PFSK-1 (cell line): ENCODE measurements around the gene TNFRSF21.

Experiments used
- FOXP2 ChIP-seq: optimal IDR thresholded peaks from 2 replicates; pipeline ENCODE3; 2011; ENCODE audit warnings: borderline replicate concordance, control low read depth, inconsistent platforms; ENCODE audit not compliant: insufficient read depth; ENCODE audit errors: extremely low read length, extremely low read depth
- POLR2AphosphoS5 ChIP-seq: IDR thresholded peaks from 2 replicates; pipeline ENCODE4 v1.6.1; 2012; ENCODE audit warnings: low read depth, mild to moderate bottlenecking, control low read depth, low read length, moderate library complexity
- REST ChIP-seq, 2 experiments: IDR thresholded peaks; 2 replicates each; pipeline versions ENCODE4 v1.6.1 to v1.8.0; 2011 to 2012; ENCODE audit warnings: low read depth in 2 of 2, low read length in 2 of 2, control low read depth in 1 of 2, inconsistent platforms in 1 of 2, mild to moderate bottlenecking in 1 of 2, moderate library complexity in 1 of 2; ENCODE audit not compliant: insufficient read depth in 1 of 2
- SIN3A ChIP-seq: IDR thresholded peaks from 2 replicates; pipeline ENCODE4 v1.6.1; 2012; ENCODE audit warnings: mild to moderate bottlenecking, low read length, moderate library complexity, borderline replicate concordance; ENCODE audit not compliant: insufficient read depth
- TAF1 ChIP-seq: IDR thresholded peaks from 2 replicates; pipeline ENCODE4 v1.6.1; 2012; ENCODE audit warnings: low read length, control low read depth, borderline replicate concordance; ENCODE audit not compliant: insufficient read depth

The TNFRSF21 gene

GRCh38 chr6:47288267-47289090, 21.2 kb downstream of the TNFRSF21 start:
- TF ChIP-seq FOXP2 (no peak), SIN3A (no peak), POLR2AphosphoS5 (no peak), REST (IDR thresholded peaks at IDR 0.05; ENCODE audit: insufficient read depth in 1 of 2, low read depth in 2 of 2, low read length in 2 of 2) (no peak), TAF1 (no peak)

- TF ChIP-seq FOXP2 (no peak), SIN3A (no peak), TAF1 (no peak), REST (IDR thresholded peaks at IDR 0.05; ENCODE audit: insufficient read depth in 1 of 2, low read depth in 2 of 2, low read length in 2 of 2) (no peak), POLR2AphosphoS5 (no peak)
These were observed 23.4 kb downstream of the TNFRSF21 start for GRCh38 chr6:47286301-47286700.

GRCh38 chr6:47283993-47284392, 25.7 kb downstream of the TNFRSF21 start:
- no peak for TF ChIP-seq TAF1
- TF ChIP-seq REST (IDR thresholded peaks at IDR 0.05; ENCODE audit: insufficient read depth in 1 of 2, low read depth in 2 of 2, low read length in 2 of 2), result no peak

- TF ChIP-seq POLR2AphosphoS5 (no peak), REST (IDR thresholded peaks at IDR 0.05; ENCODE audit: insufficient read depth in 1 of 2, low read depth in 2 of 2, low read length in 2 of 2) (no peak)
These were observed 31.2 kb downstream of the TNFRSF21 start for GRCh38 chr6:47278545-47278944.

GRCh38 chr6:47277702-47278101, 32.0 kb downstream of the TNFRSF21 start:
- TF ChIP-seq TAF1 (no peak), FOXP2 (no peak), REST (IDR thresholded peaks at IDR 0.05; ENCODE audit: insufficient read depth in 1 of 2, low read depth in 2 of 2, low read length in 2 of 2) (no peak), SIN3A (no peak)
